ENCODE measurements around the gene BIVM.

Gene BIVM

DNA sequence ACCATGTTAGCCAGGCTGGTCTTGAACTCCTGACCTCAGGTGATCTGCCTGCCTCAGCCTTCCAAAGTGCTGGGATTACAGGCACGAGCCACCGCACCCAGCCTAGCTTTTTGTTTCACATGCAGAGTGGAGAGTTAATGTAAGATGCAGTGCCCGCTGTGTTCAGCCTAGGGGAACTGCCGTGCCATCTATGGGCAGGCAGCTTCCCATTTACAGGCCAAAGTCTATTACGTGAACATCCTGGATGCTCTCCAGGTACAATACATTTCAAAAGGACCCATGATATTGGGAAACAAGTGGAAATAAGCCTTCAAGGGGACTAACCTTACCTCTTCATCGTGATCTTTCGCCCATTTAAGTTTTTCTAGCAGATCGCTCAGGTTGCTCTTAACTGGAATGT lies 10.2 kb upstream of the BIVM start:
- DNase-seq, result no peak

DNA sequence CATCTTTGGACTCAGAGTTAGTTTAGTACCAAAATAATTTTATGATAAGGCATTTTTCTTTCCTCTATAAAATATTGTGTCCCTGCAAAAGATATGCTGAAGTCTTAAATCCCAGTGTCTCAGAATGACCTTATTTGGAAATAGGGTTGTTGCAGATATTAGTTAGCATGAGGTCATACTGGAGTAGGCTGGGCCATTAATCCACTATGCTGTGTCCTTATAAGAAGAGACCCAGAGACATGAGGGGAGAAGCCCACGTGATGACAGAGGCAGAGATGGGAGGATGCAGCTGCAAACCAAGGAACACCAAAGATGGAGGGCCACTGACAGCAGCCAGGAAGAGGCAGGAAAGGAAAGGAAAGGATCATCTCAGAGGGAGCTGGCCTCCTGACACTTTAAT lies 6.5 kb upstream of the BIVM start:
- no peak for DNase-seq

DNA sequence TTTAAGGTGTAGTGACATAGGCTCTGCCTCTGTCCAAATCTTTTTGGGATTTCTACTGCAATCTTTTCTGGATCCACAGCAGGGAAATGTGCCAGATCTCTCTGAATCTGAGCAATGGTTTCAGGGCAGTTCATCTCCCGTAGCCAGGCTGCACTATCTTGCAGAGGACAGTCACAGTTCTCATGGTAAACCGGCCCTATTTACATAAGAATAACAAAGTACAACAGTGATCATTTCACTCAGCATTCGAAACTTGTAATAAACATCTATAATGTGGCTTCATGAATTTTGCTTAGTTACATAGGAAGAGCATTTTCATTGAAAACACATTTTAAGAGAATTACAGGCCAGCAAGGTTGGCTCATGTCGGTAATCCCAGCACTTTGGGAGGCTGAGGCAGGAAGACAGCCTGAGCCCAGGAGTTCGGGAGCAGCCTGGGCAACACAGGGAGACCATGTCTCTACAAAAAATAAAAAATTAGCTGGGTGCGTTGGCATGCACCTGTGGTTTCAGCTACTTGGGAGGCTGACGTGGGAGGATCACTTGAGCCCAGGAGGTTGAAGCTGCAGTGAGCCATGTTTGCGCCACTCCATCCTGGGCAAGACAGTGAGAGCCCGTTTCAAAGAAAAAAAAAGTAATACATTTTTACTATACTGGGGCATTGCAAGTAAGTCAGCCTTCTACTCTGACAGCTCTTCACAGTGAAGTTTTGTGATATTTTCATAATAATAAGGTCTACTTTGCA lies 5.1 kb upstream of the BIVM start:
- no peak for DNase-seq

DNA sequence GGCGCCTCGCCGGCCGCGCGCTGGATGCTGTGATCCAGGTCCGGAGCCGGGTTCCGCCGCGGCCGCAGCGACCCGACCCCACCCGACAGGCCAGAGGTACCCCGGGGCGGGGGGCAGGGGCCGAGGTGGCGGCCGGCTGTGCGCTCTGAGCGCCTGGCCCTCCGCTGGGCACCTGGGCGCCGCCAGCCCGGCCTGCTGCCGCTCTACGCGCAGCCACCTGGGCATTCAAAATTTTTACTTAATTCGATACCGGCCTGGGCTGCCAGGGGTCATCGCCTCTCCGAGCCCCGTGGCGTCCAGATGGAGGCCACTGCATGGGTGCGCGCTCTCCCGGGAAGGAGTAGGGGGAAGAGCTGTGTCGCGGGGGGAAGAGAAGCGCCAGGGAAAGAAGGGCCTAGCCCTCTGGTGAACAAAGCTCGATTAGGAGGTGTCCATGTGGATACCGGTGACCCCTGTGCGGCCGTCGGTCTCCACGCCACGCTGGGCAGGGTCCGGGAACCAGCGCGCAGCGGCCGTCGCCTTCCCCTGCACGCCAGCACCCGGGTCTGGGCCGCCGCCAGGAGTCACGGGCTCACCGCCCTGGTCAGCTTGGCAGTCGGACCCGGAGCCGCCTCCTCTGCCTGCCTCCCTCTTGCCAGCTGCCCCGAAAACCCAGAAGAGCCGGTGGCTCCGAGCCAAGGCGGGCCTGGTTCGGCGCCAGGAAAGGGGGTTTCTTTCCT lies 666 bp downstream of the BIVM start:
- DNase-seq, result peak in 42 of 51 donors; percentile 13 to 82 (median 62)

DNA sequence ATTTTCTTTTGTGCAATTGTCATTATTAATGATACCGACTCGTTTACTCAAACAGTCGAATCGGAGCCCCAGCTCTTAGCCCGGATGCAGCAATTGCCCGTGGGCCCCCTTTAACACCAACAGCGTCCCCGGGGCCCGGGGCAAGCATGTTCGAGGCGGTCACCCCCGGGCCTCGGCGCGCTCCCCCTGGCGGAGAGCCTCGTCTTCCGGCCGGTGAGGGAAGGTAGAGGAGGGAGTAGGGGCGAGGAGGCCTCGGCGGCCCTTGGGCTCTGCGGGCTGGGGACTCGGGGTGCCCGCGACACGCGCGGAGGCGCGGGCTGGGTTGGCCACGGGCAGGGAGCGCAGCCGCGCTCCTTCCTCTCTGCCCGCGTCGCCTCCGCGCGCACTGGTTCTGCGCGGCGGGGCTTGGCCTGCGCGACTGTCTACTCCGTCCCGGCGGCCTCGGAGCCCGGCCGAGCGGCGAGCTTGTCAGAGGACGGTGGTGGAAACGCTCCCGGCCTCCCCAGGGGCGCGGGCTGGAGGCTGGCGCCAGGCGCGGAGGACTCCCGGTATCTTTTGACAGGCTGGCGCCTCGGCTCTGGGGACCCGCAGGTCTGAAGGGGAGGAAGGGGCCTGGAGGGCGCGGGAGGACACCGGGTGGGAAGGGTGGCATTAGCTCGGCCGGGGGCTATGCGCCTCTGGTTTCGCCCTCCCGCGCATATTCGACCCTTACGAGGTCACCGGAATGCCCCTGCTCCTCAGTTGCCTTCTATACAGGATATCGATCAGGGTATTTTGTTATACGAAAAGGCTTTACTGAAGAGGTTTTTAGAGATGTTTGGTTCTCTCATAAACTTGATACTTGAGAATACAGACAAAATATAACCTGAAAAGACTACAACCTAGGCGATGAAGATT lies 1.5 kb downstream of the BIVM start:
- DNase-seq, result peak; percentile 15 to 82 (median 67)

DNA sequence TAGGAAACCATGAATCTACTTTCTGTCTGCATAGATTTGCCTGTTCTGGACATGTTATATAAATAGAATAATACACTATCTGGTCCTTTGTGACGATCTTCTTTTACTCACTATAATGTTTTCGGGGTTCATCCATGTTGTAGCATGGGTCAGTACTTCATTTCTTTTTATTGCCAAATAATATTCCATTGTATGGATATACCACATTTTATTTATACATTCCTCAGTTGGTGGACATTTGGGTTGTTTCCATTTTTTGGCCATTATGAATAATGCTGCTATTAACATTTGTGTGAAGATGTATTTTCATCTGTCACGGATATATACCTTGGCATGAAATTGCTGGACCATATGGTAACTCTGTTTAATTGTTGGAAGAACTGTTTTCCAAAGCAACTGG lies 6.8 kb downstream of the BIVM start:
- DNase-seq, result no peak

DNA sequence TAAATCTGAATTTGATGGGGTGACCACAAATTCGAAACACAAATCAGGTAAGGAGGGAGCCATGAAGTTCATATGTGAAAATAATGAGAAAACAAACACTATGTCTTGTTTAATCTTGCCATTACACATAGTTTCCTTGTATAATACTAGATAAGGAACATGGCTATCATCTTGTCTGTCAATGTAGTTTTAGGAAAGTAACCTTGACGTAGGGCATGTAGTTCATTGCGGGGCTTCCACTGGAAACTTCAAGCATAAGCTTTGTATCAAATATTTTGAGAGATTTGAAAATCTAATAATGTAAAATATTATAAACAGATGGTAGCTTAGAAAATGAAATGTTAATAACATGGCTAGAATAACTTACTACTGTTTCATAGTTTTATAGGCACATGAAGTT lies 8.8 kb downstream of the BIVM start:
- no peak for DNase-seq

DNA sequence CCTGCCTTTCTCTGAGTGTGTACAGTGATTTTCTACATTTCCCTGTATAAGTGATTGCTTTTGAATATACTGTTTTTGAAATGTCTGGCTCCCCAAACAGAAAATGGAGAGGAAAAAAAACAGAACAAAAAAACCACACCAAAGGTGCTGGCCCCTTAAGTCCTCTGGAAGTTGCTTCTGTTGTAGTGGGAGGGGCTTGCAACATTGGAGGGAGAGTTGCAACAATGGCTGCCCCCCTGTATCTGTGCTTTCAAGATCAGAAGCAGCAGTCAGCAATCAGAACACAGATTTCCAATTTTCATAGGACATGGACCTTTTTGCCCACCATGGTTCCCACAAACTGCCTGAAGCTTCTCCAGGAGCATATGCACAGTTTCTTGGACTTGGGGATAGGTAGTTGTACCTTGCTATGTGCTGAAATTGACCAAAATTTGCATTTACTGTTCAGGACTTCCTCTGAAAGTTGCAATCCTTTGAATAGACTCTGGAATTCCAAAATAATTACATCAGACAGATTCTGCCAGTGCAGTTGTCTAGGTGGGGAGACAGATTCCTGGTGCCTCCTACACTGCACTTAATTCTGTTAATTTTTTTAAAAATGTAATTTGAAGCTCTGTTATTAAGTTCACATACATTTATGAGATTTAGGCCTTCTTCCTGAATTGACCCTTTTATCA lies 13.8 kb downstream of the BIVM start:
- DNase-seq, result no peak

DNA sequence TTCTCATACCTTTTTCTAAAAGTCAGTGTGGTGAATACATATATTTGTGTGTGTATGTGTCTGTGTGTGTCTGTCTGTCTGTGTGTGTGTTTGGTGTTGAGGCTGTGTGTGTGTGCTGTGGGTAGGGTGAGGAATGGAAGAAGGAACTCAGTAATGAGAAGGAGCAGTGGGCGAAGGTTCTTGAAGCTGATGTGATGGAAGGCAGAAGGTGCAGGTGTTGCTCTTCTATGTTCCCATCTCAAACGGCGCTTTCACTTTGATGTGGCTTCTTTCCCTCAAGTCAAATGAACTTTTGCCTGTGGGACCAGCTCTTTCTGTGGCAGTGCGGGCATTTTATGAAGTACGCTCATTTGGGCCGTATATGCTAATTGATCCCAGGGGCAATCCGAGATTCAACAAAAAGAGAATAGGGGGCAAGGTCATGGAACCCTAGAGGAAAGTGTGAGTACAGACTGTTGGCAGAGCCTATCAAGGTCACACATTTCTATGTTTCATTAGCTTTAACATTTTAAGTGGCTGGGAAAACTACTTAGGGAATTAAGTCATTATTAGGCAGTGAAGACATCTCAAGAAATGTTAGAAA lies 15.2 kb downstream of the BIVM start:
- no peak for DNase-seq

DNA sequence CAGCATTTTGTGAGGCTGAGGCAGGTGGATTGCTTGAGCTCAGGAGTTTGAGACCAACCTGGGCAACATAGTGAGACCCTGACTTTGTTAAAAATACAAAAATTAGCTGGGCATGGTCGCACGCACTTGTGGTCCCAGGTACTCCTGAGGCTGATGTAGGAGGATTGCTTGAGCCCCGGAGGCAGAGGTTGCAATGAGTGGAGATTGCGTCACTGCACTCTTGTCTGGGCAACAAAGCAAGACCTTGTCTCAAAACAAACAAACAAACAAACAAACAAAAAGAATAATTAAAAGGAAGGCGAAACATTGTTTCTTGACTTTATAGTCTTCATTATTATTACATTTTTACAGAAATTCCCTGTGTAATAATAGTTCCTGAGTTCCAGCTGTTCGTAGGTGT lies 15.9 kb downstream of the BIVM start:
- no peak for DNase-seq

DNA sequence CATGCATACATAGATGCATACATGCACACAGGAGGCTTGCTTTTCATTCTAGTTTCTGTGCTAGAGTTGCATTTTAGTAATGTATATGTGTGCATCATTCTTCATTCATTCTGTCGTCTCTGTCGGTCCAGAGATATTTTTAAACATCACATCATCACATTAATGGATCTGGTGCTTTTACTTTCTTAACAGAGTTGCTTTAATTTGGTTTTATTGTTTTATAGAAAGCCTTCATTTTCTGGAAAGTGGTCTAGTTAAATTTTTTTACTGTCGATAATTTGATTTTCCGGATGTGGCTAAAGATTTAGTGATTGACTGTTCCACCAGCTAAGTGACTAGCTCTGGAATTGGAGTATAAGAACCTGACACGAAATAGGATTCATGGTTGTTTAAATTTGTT lies 16.9 kb downstream of the BIVM start:
- no peak for DNase-seq

DNA sequence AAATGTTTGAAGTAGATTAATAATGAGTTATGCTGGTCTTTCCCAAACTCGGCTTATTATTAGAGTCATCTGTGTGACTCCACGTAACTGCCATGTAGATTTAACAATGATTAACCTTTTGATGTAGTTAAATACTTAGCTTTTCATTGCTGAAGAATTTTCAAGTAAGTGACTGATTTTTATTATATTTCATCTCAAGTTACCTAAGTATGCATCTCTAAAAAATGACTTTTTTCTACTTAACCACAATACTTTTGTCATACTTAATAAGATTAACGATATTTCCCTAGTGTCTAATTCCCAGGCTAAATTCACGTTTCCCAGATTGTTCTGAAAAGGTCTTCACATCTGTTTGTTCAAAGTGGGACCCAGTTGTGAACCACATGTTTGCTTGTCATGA lies 17.8 kb downstream of the BIVM start:
- no peak for DNase-seq

DNA sequence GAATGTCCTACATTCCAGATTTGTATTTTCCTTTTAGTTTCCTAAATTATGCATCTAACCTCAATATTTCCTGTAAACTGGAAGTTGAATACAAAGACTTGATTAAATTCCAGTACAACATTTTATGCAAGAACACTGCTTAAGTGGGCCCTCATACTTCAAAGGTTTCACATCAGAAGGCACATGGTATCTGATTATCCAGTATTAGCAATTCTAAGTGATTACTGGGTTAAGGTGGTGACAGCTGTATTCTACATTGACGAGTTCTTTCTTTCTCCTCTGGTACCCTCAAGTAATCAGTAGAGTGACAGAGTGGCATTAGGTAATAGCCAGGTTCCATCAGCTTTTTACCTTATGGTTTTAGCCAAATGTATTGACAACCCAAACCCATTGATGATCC lies 18.3 kb downstream of the BIVM start:
- no peak for DNase-seq

DNA sequence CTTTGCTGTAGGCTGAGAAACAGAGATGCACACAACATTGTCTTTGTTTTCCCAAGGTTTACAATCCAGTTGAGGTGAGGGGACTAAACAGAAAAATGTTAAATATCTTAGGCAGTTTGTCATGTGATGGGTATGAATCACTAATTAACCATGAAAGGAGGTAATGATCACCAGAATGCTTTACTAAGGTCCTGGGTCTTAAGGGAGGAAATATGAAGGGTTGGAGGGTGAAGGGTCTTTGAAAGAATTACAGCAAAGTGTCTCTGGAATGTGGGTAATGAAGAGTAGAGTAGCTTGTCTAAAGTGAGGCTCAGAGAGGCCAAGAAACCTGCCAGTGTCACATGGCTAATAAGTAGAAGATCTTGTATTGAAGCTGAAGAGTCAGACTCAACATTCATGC lies 19.0 kb downstream of the BIVM start:
- DNase-seq, result no peak

DNA sequence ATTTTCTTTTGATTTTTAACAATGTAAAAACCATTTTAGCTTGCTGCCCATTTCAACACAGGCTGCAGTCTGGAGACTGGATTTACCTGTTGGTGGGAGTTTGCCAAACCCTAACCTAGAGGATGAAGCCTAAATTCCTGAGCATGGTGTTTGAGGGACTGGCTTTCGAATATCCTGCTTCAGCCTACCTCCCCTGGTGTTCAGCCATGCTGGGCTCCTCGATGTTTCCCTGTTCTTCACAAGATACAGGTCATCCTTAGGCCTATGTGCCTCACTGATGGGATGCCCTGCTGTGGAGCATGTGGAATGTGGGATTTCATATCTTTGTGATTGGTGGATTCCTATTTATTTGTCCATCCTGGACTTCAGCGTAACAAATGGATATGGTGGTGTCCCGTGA lies 26.5 kb downstream of the BIVM start:
- DNase-seq, result no peak

DNA sequence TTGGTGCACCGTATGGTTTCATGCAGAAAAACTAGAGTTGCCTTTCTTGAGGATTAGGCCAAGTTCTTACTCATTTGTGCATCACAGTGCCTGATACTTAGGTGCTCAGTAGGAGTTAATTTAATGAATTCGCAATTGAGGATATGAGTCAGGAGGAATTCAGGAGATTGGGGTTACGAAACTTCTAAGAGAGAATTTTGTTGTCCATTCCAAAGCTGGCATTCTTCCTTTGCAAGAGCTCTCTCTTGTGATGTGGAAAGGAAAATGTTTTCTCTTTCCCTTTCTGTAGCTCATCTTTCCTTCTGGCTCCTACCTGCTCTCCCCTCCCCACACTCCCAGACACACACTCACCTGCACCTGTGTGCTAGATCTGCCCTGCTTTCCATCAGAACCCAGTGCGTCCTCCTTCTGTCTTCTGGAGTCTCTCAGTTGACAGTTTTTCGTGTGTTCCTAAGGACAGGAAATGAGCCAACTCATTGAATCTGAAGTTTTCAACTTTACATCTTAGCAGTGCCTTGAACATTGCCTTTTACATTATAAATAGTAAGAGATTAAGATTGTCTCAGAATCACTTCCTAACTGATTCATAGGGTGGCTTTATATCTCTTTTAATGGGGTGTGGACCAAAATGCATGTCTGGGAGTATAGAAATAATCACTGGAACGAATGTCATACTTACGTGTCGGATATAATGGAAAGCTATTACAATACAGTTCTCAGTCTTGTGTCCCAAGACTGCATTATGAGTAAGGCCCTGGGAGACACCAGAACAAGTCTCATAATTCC lies 27.2 kb downstream of the BIVM start:
- DNase-seq, result peak in 1 of 51 donors; percentile 8

DNA sequence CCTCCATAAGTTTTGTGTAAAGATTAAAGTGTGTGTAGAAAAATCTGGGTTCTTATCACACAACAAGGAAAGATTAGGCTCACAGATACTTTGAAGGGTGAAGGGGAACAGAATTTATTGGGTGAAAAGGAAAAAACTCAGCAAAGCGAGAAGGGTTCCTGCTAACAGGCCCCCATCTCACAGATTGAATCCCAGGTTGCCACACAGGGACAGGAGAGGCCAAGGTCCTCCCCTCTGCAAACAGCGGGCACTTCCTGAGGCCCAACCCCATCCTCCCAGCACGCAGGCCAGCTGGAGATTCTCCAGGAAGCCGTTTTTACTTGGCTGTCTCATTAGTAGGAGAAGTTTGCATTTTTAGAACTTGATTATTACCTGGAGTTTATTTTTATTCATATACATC lies 31.7 kb downstream of the BIVM start:
- DNase-seq, result no peak

DNA sequence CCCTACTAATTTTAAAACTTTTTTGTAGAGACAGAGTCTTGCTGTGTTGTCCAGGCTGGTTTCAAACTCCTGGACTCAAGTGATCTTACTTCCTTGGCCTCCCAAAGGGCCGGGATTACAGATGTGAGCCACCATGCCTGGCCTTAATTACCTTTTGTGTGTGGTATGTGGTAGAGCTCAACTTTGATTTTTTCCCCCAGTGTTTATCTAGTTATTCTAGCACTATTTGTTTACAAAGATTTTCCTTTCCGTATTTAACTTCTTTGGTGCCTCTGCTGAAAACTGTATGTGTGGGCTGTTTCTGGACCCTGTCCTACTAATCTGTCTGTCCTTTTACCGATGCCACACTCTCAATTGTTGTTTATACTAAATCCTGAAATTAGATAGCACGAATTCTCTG lies 37.6 kb downstream of the BIVM start:
- no peak for DNase-seq

DNA sequence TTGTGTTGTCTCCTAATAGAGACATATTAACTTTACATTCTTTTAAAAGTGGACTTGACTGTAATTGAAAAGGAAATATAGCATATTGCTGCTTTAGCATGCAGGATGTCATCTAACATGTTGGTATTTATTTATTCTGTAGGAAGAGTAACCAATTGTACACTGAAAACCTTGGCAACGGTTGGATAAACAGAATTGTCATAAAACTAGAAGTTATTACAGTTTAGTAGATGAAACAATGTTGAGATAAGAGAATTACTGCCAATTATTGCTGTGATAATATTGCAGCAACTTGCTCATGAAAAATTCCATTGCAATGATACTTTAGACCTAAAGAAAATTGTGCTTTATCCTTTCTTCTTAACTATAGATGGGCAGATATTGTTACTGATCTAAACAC lies 39.4 kb downstream of the BIVM start:
- no peak for DNase-seq

DNA sequence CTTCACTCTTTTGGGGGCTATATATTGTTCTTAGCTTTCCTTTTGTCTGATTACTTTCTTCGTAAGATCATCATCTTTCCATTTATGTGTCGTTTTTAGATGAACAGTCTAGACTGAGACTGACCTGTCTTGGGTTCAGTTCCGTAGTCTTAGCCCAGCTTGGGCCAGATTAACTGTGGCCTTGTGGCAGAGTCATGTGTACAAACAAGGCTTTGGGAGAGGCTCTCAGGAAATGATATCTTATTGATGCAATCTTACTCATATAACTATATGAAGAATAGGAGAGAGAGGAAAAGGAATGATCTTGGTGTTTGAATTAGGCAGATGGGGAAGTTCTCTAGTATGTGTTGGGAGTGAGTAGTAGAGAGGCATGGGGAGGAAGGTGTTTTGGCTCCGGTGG lies 40.1 kb downstream of the BIVM start:
- DNase-seq, result no peak

DNA sequence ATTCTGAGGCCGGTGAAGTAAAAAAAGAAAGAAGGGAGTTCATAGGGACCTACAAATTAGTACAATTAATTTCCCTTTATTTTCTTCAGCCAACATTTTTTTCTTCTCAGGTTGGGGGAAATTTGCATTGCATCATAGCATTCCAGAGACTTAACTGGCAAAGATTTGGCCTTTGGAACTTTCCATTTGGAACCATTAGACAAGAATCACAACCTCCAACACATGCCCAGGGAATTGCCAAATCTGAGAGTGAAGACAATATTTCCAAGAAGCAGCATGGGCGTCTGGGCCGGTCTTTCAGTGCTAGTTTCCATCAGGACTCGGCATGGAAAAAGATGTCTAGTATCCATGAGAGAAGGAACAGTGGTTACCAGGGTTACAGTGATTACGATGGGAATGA lies 40.5 kb downstream of the BIVM start:
- DNase-seq, result no peak

Measured in hypothalamus (tissue), 51 donors.